Keratinocyte (primary cell): ENCODE data around the gene PLB1. TPM values are rescaled to one million over a fixed set of nuclear protein-coding genes. Genes with fewer than 3 reads are reported as not detected.

ENCODE experiments used
- DNase-seq: peaks from one replicate; pipeline ENCODE4 v3.0.0-alpha.2; 2011; ENCODE audit warnings: low read depth, missing footprints, low spot score
- FAIRE-seq: peaks from 2 replicates; lab custom pipeline; 2011; peaks lifted over from hg19 to GRCh38; lab: Jason Lieb, UNC
- H2AFZ ChIP-seq: 2 replicates; pipeline ENCODE4 v1.6.0; 2012; ENCODE audit warnings: low read length, control low read depth, inconsistent platforms; ENCODE audit not compliant: control insufficient read depth
- H3K27ac ChIP-seq: 2 replicates; pipeline ENCODE4 v1.5.1; 2011; ENCODE audit warnings: low read length; ENCODE audit not compliant: control insufficient read depth, insufficient read depth
- H3K27me3 ChIP-seq: 3 replicates; pipeline ENCODE4 v1.6.0; 2011; ENCODE audit warnings: low read length; ENCODE audit not compliant: control insufficient read depth, insufficient read depth; ENCODE audit errors: extremely low read depth
- H3K36me3 ChIP-seq, 2 experiments: 2 replicates in 1 of 2; 3 replicates in 1 of 2; pipeline ENCODE4 v1.5.1; 2011; ENCODE audit warnings: low read length in 2 of 2, mild to moderate bottlenecking in 1 of 2; ENCODE audit not compliant: control insufficient read depth in 2 of 2, insufficient read depth in 2 of 2; ENCODE audit errors: extremely low read depth in 1 of 2
- H3K4me1 ChIP-seq: 3 replicates; pipeline ENCODE4 v1.5.1; 2011; ENCODE audit warnings: low read length; ENCODE audit not compliant: control insufficient read depth, insufficient read depth; ENCODE audit errors: extremely low read depth
- H3K4me2 ChIP-seq: 3 replicates; pipeline ENCODE4 v1.6.0; 2011; ENCODE audit warnings: low read depth, low read length; ENCODE audit not compliant: control insufficient read depth, insufficient read depth; ENCODE audit errors: extremely low read depth
- H3K4me3 ChIP-seq, 3 experiments: fragments of 200-600 bp in 1 of 3; sonication (generic) in 1 of 3; 2 replicates in 2 of 3; 3 replicates in 1 of 3; pipeline ENCODE4 v1.5.1; 2011 to 2016; ENCODE audit warnings: low read length in 3 of 3, mild to moderate bottlenecking in 3 of 3, control low read depth in 2 of 3, inconsistent platforms in 1 of 3, low read depth in 1 of 3, mixed read lengths in 1 of 3, mixed run types in 1 of 3, moderate library complexity in 1 of 3; ENCODE audit not compliant: control insufficient read depth in 2 of 3, insufficient read depth in 2 of 3; ENCODE audit errors: extremely low read depth in 1 of 3
- H3K79me2 ChIP-seq: 2 replicates; pipeline ENCODE4 v1.6.0; 2012; ENCODE audit warnings: low read length; ENCODE audit not compliant: control insufficient read depth, insufficient read depth
- H3K9ac ChIP-seq: 3 replicates; pipeline ENCODE4 v1.6.0; 2011; ENCODE audit warnings: low read length; ENCODE audit not compliant: control insufficient read depth, insufficient read depth; ENCODE audit errors: extremely low read depth
- H3K9me1 ChIP-seq: 3 replicates; pipeline ENCODE4 v1.6.0; 2011; ENCODE audit warnings: low read length; ENCODE audit not compliant: control insufficient read depth, insufficient read depth; ENCODE audit errors: extremely low read depth
- H3K9me3 ChIP-seq: 2 replicates; pipeline ENCODE4 v1.5.1; 2012; ENCODE audit warnings: low read depth, low read length; ENCODE audit not compliant: control insufficient read depth
- H4K20me1 ChIP-seq: 3 replicates; pipeline ENCODE4 v1.6.0; 2011; ENCODE audit warnings: low read length; ENCODE audit not compliant: control insufficient read depth, insufficient read depth; ENCODE audit errors: extremely low read depth
- CTCF ChIP-seq, 3 experiments: IDR thresholded peaks in 1 of 3; conservative IDR thresholded peaks in 1 of 3; optimal IDR thresholded peaks in 1 of 3; 2 replicates in 2 of 3; 3 replicates in 1 of 3; pipeline versions ENCODE3 to v1.5.1; 2011; ENCODE audit warnings: low read length in 3 of 3, mild to moderate bottlenecking in 3 of 3, moderate library complexity in 2 of 3, control low read depth in 1 of 3, inconsistent platforms in 1 of 3; ENCODE audit not compliant: insufficient read depth in 2 of 3; ENCODE audit errors: extremely low read depth in 1 of 3
- EZH2 ChIP-seq: IDR thresholded peaks from one replicate; pipeline ENCODE4 v1.6.1; 2012; ENCODE audit warnings: inconsistent platforms, mild to moderate bottlenecking, low read length, moderate library complexity
- dilution Hi-C: fragments of 300-500 bp; cut with MboI; formaldehyde crosslinking; loops from one replicate; pipeline ENCODE4 v1.7.0; 2020; ENCODE audit warnings: low sequenced_read_pairs; ENCODE audit not compliant: extremely low pct_ligation_motif_present
- polyA plus RNA-seq, 5 experiments: library from polyadenylated mRNA; depleted of rRNA in 3 of 5; stranded (reverse) in 3 of 5; stranded (forward) in 1 of 5; unstranded in 1 of 5; fragments of >200 nt; gene quantifications; 1 replicate in 1 of 5; 2 replicates in 3 of 5; 3 replicates in 1 of 5; pipeline versions ENCODE4 v1.2.1 to v1.2.3, GENCODE V29; 2011 to 2012; ENCODE audit warnings: missing spikeins in 2 of 5, low read depth in 1 of 5, low replicate concordance in 1 of 5

PLB1 gene
- polyA plus RNA-seq, 1 donor (not counting 4 experiments of a cell fraction or from before 2014, with no cell fraction given), result 6.7 TPM

DNA sequence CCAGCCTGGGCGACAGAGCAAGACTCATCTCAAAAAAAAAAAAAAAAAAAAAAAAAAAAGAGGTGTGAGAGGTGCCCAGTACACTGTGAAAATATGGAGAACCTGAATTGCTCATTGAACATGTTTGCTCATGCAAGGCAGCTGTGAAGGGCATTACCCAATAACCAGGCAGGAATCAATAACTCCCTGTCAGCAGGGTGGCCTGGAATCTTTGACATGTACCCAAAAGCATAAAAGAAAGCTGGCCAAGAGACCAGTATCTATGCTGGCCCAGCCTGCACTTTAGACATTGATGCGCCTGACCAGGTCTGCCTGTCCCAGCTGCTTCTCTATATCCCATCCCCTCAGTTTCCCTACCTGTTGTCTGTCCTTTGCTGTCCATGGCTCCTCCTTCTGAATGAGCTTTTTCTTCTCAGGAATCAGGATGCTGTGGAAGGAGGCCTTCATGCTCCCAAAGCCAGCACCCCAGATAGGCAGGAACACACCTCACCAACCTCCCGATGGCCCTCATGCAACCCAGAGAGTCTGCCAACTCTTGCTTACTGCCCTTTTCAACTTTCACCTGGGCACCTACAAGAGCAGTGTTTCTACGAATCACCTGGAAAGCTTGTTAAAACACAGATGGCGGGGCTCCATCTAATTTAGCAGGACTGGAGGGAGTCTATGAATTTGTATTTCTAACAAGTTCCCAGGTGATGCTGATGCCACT lies 172.4 kb downstream of the PLB1 start:
- no peaks in the 10 kb centered on the region for H3K27me3 ChIP-seq
- H3K9me3 ChIP-seq, result no peaks in the 10 kb centered on the region
- dilution Hi-C loops, result no loop called here
- no peak overlapping the region for H2AFZ ChIP-seq
- no peak overlapping the region for H3K27ac ChIP-seq
- no peaks in the 10 kb centered on the region for H3K36me3 ChIP-seq
- no peak overlapping the region for H3K4me2 ChIP-seq
- peak; percentile 20 for FAIRE-seq
- H3K4me3 ChIP-seq, result no peak overlapping the region
- no peaks in the 10 kb centered on the region for H3K79me2 ChIP-seq
- no peak overlapping the region for H3K9ac ChIP-seq
- H4K20me1 ChIP-seq, result no peaks in the 10 kb centered on the region
- H3K4me1 ChIP-seq, result peaks cover 26% of the 10 kb centered on the region
- no peak for DNase-seq
- H3K9me1 ChIP-seq, result no peaks in the 10 kb centered on the region
- TF ChIP-seq CTCF (optimal IDR thresholded peaks at IDR 0.05 in 1 of 3, IDR thresholded peaks at IDR 0.05 in 1 of 3, conservative IDR thresholded peaks at IDR 0.05 in 1 of 3; ENCODE audit: extremely low read depth in 1 of 3, insufficient read depth in 2 of 3, low read length in 3 of 3), result no peak
- no peak for TF ChIP-seq EZH2

GRCh38 chr2:28668880-28669279 lies 173.0 kb downstream of the PLB1 start:
- DNase-seq, result no peak
- Histone ChIP-seq H3K9ac (no peak overlapping the region), H3K4me2 (no peak overlapping the region), H3K4me1 (peaks cover 23% of the 10 kb centered on the region), H3K79me2 (no peaks in the 10 kb centered on the region), H3K9me3 (no peaks in the 10 kb centered on the region), H3K4me3 (no peak overlapping the region), H4K20me1 (no peaks in the 10 kb centered on the region), H3K9me1 (no peaks in the 10 kb centered on the region), H3K36me3 (no peaks in the 10 kb centered on the region), H3K27me3 (no peaks in the 10 kb centered on the region), H2AFZ (no peak overlapping the region), H3K27ac (no peak overlapping the region)
- no peak for FAIRE-seq
- TF ChIP-seq EZH2, result no peak
- TF ChIP-seq CTCF (optimal IDR thresholded peaks at IDR 0.05 in 1 of 3, IDR thresholded peaks at IDR 0.05 in 1 of 3, conservative IDR thresholded peaks at IDR 0.05 in 1 of 3; ENCODE audit: extremely low read depth in 1 of 3, insufficient read depth in 2 of 3, low read length in 3 of 3), result no peak
- dilution Hi-C loops, result no loop called here
